DLD1 (cell line): Measurements from ENCODE around the gene GJC1.

ENCODE experiments used
- in situ Hi-C: cut with HindIII; loops from 2 replicates; pipeline ENCODE4 v1.10.0; 2017; ENCODE audit warnings: low sequenced_read_pairs

GJC1 gene

DNA sequence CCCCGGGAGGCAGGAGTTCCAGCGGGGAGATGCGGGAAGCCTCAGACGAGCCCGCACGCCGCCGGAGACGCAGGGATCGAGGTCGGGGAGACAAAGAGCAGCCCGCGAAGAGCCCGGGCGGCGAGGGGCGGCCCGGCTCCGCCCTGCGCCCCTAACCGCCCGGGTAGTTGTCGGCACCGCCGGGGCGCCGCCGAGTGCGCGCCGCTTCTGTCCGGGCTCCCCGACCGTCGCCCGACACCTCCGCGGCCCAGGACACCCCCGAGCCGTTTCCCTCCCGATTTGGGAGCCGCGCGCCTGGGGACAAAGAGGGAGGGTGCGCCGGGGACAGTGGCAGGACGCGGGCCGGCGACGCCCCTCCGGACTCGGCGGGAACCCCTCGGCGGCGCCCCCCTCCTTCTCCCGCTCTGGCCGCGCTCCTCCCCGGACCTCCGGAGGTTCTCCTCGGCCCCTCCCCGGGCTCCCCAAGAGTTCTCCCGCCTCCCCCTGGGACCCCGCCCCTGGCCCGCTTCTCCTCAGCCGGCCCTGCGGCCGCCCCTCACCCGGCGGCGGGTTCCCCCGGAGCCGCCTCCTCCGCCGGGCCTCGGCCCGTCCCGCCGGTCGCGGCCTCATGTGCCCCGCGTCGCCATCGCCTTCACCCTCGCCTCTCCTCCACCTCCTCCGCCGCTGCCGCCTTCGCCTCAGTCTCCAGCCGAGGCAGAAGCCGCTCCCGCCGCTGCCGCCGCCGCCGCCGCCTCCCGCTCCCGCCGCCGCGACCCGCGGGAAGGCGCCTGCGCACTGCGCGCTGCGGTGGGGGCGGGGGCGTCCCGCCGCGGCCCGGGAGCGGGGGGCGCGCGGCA, at the start of gene GJC1:
Gene GJC1 (minus strand): TSS at position 765 of the 836 bp plus-strand sequence. CDS start 24,470 bp downstream, outside the sequence.
- in situ Hi-C loops = no loop called here

DNA sequence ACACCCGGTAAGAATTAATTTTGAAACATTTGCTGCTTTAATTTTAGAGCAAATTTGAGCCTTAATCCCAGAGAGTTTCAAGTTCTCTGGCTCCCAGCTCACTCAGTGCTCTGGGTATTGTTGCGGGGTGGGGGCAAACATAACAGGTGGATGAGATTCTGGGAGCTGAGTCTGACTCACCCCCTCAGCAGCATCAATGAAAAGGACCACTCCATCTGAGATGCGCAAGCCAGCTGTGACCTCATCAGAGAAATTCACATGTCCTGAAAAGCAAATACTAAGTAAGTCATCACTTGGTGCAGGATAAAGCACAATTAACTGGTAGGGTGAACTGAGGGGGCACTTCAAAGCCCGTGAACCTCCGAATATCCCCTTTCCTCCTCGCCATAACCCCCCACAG, 49.3 kb upstream of the GJC1 start:
- in situ Hi-C loops = no loop called here

DNA sequence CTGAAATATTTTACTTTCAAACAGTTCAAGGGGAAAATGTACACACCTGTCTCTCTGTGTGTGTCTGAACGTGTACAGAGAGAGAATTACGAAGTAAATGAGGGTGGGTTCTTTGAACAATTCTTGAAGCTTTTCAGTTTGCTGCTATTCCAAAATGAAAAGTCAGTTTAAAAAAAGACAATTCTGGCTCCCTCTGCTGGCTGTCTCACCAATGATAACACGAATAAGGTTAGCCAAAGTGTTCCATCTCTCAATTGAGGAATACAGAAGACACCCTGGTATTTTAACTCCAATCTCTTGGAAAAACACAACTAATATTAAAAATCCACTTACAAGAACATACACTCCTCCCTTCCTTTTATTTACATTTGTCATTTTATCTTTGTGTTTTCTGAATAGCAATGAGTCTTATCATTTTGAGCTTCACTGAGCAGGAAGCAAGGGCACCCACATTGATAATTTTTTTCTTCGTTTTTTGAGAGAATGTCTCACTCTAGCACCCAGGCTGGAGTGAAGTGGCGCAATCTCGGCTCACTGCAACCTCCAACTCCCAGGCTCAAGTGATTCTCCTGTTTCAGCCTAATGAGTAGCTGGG, 48.6 kb upstream of the GJC1 start:
- in situ Hi-C loops = no loop called here

DNA sequence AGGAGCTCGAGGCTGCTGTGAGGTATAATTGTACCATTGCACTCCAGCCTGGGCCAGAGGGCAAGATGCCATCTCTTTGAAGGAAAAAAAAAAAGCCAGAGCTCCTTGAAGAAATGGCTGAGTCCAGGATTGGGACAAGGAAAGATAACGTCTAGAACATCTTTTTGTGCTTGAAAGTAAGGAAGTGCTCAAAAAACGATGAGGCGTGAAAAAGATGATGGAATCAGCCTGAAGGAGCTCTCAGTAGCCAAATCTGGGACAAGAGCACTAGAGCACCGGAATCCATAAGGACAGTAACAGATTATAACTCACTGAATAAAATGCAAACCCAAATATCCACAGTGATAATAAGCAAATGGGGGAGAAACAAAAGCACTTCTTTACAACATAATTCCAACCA, 47.0 kb upstream of the GJC1 start:
- in situ Hi-C loops = no loop called here

DNA sequence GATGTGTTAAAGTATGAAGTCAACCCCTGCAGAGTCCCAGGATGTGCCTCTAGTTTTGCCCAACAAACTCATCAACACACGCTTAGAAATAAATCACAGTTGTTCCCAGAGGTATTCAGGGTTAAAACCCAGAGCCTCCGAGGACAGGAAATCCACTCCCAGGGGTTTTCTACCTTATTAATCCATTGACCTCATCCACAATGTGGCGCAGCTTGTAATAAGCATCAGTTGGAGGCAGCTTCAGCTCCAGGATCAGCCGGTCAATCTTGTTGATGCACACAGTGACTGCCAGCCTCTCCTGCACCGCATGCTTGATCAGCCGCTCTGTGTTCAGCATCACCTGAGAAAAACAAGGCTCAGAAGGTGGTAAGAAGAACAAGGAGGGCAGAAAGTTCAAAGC, 45.7 kb upstream of the GJC1 start:
- in situ Hi-C loops = no loop called here

DNA sequence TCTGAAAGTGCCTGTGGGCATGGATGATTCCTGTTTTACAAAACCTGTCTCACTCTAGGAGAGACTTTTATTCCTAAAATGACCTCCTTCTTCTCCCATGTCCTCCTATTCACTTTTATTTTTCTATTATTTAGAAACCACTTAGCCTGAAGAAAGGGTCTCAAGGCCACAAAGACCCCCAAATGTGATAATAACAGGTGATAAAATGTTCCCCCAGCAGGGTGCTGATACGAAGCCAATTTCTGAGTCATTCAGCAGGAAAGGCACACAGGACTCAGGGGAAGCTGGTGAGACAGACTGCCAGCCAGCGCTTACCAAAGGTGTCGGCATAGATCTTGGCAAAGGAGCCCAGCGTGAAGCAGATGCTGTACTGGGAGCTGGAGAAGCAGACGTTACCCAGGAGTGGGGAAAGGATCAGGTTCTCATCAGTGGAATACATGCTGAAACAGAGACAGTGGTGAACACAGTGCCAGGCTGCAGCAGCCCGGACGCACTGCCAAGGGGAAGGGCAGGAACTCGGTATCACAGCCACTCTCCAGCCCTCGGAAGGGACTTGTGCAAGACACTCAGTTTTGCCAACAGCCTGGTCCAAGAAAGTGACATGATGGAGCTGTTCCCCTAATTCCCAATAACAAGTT, 42.2 kb upstream of the GJC1 start:
- in situ Hi-C loops = no loop called here

DNA sequence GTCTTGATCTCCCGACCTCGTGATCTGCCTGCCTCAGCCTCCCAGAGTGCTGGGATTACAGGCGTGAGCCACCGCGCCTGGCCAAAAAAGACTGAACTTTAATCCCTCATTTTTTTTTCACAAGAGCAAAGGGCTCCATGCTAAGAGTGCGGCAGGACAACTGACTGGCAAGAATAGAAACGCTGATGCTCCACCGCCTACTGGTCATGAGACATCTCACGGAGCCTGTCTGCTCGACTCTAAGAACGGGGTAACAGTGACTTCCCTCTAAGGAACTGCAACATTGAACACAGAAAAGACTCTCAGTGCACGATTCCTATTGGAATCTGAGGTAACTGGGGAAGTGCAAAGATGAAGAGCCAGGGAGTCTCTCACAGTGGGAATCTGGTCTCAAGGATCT, 41.5 kb upstream of the GJC1 start:
- in situ Hi-C loops = no loop called here

DNA sequence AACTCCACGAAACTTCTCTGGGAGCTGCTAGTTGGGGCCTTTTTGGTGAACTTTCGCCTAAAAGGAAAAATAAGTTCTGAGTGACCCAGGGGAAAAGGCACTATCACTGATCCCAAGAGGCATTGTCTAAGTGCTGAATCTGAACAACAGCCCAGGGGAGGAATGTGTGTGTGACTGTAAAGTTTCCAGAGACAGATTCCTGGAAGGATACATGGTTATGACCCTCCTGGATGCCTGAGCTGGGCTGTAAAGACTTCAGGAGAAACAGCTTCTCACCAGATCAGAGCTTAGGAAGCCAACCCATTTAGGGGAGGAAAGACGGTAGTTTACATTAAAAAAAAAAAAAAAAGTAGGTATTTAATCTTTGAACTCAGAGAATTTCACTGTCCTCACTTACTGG, 37.8 kb upstream of the GJC1 start:
- in situ Hi-C loops = no loop called here

DNA sequence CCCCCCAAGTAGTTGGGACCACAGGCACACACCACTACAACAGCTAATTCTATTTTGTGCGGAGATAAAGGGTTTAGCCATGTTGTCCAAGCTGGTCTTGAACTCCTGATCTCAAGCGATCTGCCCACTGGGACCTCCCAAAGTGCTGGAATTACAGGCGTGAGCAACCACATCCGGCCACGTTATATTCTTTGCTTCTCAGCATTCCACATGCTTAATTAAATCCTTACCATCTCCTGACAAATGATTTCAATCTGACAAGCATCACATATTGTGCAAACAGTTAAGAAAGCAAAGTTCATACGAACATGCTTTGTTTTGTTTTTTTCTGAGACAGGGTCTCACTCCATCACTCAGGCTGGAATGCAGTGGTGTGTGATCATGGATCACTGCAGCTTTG, 35.8 kb upstream of the GJC1 start:
- in situ Hi-C loops = no loop called here

DNA sequence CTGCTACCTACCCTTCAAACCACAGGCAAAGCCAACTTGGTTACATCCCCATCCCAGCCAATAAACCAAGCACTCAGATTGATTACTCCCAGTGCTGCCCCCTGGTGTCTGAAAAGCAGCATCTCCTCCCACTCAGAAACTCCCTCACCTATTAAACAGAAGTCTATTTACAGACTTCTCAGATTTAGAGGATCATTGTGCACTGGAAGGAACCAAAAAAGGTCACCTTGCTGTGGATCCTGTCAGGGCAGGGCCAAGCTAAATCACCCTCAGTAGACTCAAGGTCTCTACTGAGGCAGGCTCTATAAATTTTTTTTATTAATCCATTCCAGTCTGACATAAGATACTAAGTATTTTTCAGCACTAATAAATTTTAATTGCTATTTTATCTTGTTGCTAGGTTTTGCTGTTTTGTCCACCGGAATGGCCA, 35.2 kb upstream of the GJC1 start:
- in situ Hi-C loops = no loop called here

DNA sequence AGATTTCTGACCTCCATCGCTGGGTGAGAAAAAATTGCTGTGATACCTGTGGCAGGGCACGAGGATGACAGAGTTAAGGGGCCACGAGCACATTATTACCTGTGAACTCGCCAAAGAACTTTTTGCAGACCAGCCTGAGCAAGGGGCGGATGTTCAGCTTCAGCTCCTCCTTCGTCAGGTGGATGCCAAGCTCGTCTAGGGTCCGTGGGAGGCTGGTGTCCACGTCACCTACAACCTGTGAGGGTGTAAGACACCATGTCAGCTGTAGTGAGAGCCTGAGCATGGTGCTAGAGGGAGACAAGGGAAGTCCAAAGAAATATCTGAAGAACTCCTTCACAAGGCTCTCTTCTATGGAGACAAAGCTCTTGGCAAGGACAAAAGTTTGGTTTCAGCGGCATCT, 34.7 kb upstream of the GJC1 start:
- in situ Hi-C loops = no loop called here

DNA sequence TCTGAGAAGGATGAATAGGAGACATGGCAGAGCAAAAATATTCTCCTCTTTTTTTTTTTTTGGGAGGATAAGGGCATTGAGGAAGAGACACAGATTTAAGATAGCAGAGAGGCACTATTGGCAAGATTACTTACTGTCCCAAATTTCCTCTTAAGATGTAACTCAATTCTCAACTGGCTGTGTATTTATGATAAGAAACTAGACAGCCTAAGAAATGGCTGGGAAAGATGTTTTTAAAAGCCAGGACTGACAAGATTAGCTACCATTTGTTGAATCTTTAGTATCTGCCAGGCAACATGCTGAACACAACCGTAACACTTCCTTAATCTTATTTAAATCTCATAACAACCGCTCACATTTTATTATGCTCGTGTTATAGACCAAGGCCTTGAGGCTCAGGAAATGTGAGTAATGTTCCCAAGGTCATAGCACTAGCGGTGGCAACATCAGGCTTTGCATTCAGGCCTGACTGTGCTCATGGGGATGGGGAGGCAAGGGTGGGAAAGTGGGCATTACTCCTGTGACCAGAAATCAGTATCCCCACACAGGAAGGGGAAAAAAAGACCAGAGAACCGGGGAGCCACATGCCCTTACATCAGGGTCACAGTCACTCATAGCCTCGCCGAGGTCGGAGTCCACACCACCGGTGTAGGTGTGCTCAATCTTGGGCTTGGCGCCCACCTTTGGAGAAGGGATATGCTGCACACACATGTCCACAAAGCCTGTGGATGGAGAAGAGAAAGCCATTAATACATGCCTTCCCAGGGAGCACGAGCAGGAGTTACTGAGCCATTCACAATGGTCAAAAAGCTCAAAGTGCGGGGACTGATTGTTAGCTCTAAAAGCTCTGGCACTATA, 33.2 kb upstream of the GJC1 start:
- in situ Hi-C loops = no loop called here

DNA sequence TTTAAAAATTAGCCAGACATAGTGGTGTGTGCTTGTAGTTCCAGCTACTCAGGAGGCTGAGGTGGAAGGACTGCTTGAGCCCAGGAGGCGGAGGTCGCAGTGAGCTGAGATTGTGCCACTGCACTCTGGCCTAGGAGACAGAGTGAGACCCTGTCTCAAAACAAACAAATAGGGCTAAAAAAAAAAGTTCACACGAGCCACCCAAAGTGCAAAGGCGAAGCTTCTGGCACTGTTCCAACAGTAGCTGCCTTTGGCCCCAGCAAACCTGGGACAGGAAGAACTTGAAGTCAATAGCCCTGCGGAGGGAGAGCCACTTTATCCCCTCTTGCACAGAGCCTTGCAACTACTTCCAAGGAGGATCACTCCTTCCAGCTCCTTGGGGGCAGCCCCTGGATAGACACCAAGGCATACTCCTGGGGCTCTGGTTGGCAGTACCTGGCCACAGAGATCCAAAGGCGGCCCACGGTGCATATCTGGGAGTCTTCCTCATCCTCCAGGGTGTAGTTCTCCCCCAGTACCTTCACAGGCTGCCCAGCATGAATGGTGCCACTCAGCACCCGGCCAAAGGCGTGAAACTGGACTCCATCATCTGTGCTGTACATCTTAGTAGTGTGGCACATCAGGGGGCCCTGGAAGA, 32.3 kb upstream of the GJC1 start:
- in situ Hi-C loops = no loop called here

DNA sequence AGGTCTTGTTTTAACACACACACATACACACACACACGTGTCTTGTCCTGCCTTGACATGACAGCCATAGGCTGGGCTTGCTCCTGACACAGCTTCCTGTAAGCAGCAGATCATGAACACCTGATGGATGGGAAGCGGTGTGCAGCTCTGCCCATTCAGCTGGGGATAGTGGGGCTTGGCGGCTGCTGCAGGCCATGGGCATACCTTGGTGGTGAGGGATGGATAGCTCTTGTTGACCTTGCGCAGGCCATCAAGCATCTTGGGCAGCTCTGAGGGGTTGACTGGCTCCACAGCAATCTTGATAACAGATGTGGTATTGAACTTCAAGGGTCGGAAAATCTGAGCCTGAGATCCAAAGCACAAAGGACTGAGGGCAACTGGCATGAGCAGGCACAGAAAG, 29.6 kb upstream of the GJC1 start:
- in situ Hi-C loops = no loop called here

DNA sequence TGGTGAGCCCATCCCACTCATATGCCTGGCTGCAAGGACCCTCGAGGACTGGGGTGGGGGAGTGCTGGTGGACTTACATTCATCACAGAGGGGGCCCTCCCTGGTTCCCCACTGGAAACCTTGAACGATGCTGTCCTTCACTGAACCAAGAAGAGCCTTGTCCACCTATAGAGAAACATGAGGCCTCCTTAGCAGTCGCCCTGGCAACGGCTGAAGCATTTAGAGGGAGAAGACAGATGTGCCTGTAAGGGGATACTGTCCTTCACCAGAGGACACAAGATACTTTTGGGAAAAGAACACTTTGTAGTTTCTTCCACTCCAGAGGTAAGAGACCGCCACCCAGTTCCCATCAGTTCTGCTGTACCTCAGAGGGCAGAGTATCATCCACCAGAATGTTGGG, 24.1 kb upstream of the GJC1 start:
- in situ Hi-C loops = no loop called here

DNA sequence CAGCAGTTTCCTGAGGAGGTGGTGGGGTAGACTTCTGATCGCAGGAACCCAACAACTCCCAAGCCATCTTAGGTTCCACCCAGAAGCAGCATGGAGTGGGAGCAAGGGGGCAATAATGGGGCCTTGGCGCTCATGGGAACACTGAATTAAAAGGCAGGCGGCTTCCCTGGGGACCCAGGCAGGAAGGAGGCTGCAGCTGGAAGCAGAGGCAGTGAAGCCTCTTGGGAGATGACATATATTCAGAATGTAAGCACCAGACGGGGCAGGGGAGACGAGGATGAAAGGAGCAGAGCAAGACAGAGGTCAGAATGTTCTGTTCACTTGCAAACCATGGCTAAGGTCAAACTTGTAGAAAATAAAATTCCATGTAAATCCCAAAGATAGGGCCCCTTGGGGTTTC, 20.5 kb upstream of the GJC1 start:
- in situ Hi-C loops = no loop called here

DNA sequence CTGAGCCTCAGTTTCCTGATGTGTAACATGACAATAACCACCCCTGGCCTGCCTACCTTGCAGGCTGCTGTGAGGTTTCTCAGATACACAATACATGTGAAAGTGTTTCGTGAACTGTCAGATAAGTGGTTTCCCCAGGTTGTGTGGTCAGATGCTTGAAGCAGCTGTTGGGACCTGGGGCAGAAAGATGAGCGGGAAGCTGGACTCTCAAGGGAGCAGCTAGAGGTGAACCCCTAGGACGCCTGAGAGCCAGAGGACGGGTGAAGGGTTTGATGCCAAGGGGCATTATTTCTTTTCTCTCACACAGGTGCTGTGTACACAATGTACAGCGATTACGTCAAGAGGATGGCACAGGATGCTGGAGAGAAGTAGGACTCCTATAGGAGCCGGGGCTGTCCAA, 19.9 kb upstream of the GJC1 start:
- in situ Hi-C loops = no loop called here

DNA sequence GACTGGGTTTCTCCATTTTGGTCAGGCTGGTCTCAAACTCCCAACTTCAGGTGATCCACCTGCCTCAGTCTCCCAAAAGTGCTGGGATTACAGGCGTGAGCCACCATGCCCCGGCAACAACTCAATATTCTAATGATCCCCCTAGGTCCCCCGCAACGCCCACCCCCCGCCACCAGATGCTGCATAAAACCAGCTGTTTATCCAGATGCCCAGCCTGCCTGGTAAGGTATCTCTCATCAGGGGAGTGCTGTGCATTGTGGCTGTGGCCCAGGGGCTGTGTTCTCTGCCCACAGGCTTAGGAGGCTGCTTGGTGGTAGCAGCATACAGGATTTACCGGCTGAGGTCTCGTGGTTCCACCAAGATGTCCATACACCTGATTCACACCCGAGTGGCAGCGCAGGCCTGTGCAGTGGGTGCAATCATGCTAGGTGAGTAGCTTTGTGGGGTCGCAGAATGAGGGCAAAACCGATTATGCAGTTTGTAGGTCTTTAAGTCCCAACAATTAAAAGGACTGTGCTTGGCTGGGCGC, 18.9 kb upstream of the GJC1 start:
- in situ Hi-C loops = no loop called here

DNA sequence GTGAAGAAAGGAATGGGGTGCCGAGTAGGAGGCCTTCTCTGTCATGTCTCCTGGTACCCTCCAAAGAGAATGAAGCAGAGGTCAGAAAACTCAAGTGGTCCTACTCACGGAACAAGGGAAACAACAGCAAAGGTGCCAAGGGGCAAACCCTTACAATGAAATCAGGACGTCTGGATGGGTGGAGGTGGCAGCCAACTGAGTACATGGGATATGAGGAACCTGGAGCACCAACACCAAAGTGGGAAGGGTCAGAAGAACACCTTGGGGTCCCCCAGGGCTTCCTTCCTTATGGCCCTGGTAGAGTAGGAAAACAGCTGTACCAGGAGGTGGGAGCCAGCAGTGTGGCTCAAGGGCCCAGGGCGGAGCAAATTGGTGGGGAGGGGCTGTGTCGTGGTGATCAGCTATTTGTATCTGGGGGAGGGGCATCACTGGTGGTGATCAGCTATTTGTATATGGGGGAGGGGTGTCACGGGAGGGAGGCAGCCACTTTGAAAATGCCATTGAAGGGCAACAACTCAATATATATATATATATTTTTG, 18.2 kb upstream of the GJC1 start:
- in situ Hi-C loops = no loop called here

DNA sequence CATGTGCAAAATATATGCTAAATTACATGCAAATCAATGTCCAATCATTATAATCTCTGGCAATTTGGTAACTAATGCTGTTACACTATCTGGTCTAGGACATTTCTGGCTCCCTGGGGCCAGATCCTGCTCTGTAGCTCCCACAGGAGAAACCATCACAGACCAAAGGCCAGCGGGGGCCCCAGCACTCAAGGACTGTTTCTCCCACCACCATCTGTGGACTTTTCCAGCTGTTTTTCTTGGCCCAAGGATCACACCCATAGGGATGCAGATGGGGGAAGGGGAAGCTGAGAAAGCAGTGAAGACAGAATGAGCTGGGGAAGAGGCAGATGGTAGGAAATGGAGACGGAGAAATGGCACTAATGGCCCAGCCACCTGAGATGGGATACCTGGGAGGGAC, 17.5 kb upstream of the GJC1 start, which contains the start of gene HIGD1B:
Gene HIGD1B (plus strand): TSS at position 298 of the 400 bp plus-strand sequence. CDS start 270 bp downstream, outside the sequence.
- in situ Hi-C loops = no loop called here
